ENCODE measurements around the gene MEGF6. TPM values are rescaled to one million over a fixed set of nuclear protein-coding genes. Genes with fewer than 3 reads are reported as not detected.
A peak's percentile ranks its signal among the peaks of the same experiment; 100 is the strongest.

Gene MEGF6
- total RNA-seq, 1 donor from 2014 or later = 1.3 TPM

DNA sequence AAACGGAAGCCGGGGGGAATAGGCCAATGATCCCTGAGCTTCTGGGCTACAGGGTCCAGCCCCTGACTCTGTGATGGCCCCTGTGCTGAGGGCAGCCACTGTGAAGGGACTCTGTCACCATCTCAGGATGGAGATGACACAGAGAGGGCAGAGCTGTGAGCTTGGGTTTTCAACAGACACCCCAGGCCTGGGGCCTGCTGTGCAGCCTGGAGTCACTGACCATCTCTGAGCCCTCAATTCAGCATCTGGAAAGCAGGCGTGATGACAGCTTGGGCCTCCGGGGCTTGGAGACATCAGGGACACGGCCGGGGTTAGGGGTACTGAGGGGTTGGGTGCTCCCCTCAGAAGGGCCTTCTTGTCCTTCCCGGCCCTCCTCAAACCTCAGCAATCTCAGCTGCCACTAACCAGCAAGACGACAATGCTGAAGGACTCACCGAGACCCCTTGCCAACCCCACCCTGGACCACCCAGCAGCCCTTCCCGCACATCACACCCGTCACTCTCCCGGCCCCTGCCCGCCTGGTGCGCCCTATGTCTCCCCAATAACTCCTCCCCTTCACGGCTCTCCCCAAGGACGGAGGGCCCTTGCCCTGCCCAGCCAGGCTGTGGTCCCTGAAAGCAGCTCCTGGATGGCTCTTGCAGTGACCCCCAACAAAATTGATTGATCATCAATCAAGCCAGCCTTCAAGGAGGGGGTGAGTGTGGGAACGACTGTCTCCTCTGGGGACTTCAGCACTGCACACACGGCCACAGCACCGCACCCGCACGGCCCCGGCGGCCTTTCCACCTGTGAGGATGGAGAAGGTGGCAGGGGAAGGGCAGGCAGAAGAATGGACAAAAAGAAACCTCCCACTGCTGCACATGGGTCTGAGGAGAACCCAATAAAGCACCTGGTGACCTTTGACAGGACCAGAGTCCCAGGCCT, 4.3 kb downstream of the MEGF6 start:
- H3K27me3 ChIP-seq (ENCODE audit: control insufficient read depth, insufficient read depth, low read length) = peaks cover 21% of the 10 kb centered on the region
- no peak for FAIRE-seq

DNA sequence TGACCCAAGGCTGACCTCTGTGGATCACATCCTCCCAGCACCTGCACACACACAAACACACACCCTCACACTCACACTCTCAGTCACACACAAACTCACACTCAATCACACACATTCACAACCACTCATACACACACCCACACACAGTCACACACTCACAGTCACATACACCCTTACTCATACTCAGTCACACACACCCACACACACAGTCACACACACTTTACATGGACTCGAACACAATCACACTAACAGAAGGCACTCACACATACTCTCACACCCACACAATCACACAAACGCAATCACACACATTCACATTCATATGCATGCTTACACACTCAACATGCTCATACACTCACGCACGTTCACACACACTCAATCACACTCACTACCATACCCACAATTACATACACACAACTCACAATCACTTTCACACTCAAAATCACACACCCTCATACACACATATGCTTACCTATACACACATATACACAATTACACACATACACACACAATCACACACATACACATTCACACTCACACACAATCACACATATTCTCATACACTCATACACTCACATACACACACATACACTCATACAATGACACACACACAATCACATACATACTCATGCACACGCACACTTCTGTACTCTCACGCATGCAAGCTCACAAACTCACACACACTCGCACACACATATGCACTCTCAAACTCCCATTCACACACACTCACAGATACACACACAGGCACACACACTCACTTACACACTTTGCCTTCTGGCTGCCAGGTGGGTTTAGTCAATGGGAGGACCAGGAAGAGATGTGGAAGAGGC, 6.1 kb downstream of the MEGF6 start:
- H3K36me3 ChIP-seq (ENCODE audit: control insufficient read depth, insufficient read depth, low read length) = no peaks in the 10 kb centered on the region
- DNase-seq (ENCODE audit: low read depth) (no peak), FAIRE-seq (peak; percentile 94)
- H3K4me3 ChIP-seq (ENCODE audit: low read depth, low read length) = no peak overlapping the region
- TF ChIP-seq, protein P1, sequence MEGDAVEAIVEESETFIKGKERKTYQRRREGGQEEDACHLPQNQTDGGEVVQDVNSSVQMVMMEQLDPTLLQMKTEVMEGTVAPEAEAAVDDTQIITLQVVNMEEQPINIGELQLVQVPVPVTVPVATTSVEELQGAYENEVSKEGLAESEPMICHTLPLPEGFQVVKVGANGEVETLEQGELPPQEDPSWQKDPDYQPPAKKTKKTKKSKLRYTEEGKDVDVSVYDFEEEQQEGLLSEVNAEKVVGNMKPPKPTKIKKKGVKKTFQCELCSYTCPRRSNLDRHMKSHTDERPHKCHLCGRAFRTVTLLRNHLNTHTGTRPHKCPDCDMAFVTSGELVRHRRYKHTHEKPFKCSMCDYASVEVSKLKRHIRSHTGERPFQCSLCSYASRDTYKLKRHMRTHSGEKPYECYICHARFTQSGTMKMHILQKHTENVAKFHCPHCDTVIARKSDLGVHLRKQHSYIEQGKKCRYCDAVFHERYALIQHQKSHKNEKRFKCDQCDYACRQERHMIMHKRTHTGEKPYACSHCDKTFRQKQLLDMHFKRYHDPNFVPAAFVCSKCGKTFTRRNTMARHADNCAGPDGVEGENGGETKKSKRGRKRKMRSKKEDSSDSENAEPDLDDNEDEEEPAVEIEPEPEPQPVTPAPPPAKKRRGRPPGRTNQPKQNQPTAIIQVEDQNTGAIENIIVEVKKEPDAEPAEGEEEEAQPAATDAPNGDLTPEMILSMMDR (IDR thresholded peaks at IDR 0.05; ENCODE audit: insufficient read depth, low read length, severe bottlenecking) = no peak
- H3K27me3 ChIP-seq (ENCODE audit: control insufficient read depth, insufficient read depth, low read length) = peaks cover 16% of the 10 kb centered on the region

More for the DNA sequence above, 4.3 kb downstream of the MEGF6 start:
- no peak overlapping the region for H3K4me3 ChIP-seq (ENCODE audit: low read depth, low read length)
- H3K36me3 ChIP-seq (ENCODE audit: control insufficient read depth, insufficient read depth, low read length) = no peaks in the 10 kb centered on the region
- TF ChIP-seq, protein P1 (IDR thresholded peaks at IDR 0.05; ENCODE audit: insufficient read depth, low read length, severe bottlenecking) = no peak
- DNase-seq (ENCODE audit: low read depth) = no peak

DNA sequence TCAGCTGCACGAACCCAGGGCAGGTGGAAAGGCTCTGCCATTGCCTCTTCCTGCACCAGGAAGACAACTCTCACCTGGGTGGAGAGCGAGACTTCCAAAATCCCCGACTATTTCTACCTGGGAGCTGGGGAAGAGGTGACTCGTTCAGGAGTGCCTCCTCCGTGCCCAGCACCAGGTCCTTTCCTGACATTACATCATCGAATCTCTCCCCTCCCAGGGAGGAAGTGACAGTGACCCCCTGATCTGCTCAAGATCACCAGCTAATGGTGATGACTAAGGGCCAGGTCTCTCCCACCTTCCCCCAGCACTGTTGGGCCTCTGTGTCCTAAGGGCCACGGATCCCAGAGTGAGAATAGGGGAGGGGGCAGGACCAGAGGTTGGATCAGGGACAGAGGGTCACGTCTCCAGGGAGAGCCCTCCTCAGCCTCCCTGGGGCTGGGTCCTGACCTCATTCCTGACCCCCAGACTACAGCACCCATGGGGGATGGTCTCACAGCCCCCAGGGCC, 6.8 kb downstream of the MEGF6 start:
- DNase-seq (ENCODE audit: low read depth) (peak; percentile 23), FAIRE-seq (no peak)
- H3K27me3 ChIP-seq (ENCODE audit: control insufficient read depth, insufficient read depth, low read length) = peaks cover 10% of the 10 kb centered on the region
- no peak overlapping the region for H3K4me3 ChIP-seq (ENCODE audit: low read depth, low read length)
- TF ChIP-seq, protein P1 (IDR thresholded peaks at IDR 0.05; ENCODE audit: insufficient read depth, low read length, severe bottlenecking) = no peak
- H3K36me3 ChIP-seq (ENCODE audit: control insufficient read depth, insufficient read depth, low read length) = no peaks in the 10 kb centered on the region

DNA sequence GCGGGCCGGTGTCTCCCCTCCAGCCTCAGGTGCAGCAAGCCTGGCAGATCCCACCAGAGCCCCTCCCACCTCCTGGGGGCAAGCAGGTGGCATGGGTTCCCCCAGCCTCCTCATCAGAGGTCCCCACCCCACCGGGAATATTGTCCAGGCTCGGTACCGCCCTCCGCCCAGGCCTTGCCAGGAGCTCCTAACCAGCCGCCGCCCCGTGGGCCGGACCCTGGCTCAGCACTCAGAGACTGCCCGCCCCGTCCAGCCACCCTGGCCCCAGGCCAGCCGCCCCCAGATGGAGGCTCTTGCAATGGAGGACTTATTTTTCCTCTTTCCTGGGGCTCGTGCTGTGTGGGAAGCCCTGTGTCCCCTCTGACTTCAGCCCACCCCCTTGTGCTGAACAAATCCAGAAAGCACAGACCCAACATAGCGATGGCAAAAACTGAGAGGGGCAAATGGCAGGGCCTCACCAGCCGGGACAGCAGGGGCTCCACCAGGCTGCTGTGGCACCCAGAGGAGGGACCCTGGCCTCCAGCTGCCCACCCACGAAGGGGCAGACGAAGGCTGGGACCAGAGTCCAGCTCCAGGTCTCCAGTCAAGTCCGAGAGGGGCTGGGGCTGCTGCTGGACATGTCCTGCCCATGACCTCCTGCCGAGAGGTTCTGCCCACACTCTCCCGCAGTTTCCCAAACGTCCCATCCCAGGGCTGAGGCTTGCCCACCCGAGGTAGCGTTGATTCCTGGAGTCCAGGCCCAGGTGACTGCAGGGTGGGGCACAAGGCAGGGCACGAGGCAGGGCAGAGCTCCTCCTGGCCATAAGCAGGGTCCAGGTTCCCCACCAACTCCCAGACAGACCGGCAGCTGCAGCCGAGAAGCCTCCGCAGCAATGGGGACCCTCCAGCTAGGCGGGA, 7.5 kb downstream of the MEGF6 start:
- TF ChIP-seq, protein P1 (IDR thresholded peaks at IDR 0.05; ENCODE audit: insufficient read depth, low read length, severe bottlenecking) = no peak
- Histone ChIP-seq H3K4me3 (ENCODE audit: low read depth, low read length) (no peak overlapping the region), H3K27me3 (ENCODE audit: control insufficient read depth, insufficient read depth, low read length) (peaks cover 7% of the 10 kb centered on the region), H3K36me3 (ENCODE audit: control insufficient read depth, insufficient read depth, low read length) (no peaks in the 10 kb centered on the region)
- FAIRE-seq = no peak
- DNase-seq (ENCODE audit: low read depth) = no peak

DNA sequence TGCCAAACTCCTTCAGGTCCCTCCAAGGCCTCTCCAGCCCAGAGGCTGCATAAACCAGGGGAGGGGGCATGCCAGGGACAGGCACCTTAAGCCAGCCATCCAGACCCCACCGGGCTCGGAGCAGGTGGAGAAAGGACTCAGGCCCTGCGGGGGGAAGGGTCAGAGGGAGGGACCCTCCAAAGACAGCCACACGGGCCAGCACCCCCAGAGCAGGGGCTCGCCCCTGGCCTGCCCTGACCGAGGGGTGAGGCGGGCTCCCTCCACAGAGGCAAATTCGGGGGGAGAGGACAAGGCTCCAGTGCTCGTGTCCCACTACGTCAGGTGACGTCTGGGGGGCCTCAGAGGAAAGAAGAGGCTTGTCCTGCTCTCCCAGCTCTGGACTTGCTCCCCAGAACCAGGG, 8.2 kb downstream of the MEGF6 start:
- DNase-seq (ENCODE audit: low read depth) = no peak
- no peak overlapping the region for H3K4me3 ChIP-seq (ENCODE audit: low read depth, low read length)
- TF ChIP-seq, protein P1 (IDR thresholded peaks at IDR 0.05; ENCODE audit: insufficient read depth, low read length, severe bottlenecking) = no peak
- H3K27me3 ChIP-seq (ENCODE audit: control insufficient read depth, insufficient read depth, low read length) = peaks cover 2% of the 10 kb centered on the region
- no peaks in the 10 kb centered on the region for H3K36me3 ChIP-seq (ENCODE audit: control insufficient read depth, insufficient read depth, low read length)
- no peak for FAIRE-seq
